HG02610 (cell line): ENCODE measurements around the gene TTC17.
A peak's percentile ranks its signal among the peaks of the same experiment; 100 is the strongest.
"Not testable (repeated sequence)": the region's sequence is repeated elsewhere in the genome, so short reads cannot be mapped to it uniquely, and the experiment has no call there.

ENCODE experiments used
- ATAC-seq: cut with Tn5 transposase; IDR thresholded peaks from one replicate; pipeline ENCODE4 v1.9.1; 2021; ENCODE audit warnings: mild to moderate bottlenecking, moderate library complexity; ENCODE audit not compliant: unreplicated experiment

Gene TTC17

GRCh38 chr11:43459246-43459645 is 100.5 kb downstream of the TTC17 start:
- no peak for ATAC-seq

GRCh38 chr11:43462359-43462758 is 103.6 kb downstream of the TTC17 start:
- ATAC-seq: no peak

GRCh38 chr11:43467958-43468357 is 109.2 kb downstream of the TTC17 start:
- no peak for ATAC-seq

GRCh38 chr11:43477491-43477890 is 118.8 kb downstream of the TTC17 start:
- ATAC-seq: not testable (repeated sequence)

GRCh38 chr11:43486141-43486540 is 127.4 kb downstream of the TTC17 start:
- no peak for ATAC-seq

- ATAC-seq: no peak
These were observed 131.2 kb downstream of the TTC17 start for GRCh38 chr11:43489869-43490465.

- ATAC-seq: peak; percentile 41
These were observed 134.0 kb downstream of the TTC17 start for GRCh38 chr11:43492701-43493100.

GRCh38 chr11:43493431-43493830 is 134.7 kb downstream of the TTC17 start:
- ATAC-seq: no peak

GRCh38 chr11:43497144-43497543 is 138.4 kb downstream of the TTC17 start:
- no peak for ATAC-seq

GRCh38 chr11:43498561-43498960 is 139.8 kb downstream of the TTC17 start:
- ATAC-seq: no peak

GRCh38 chr11:43503417-43503816 is 144.7 kb downstream of the TTC17 start:
- no peak for ATAC-seq

- no peak for ATAC-seq
These were observed 145.7 kb downstream of the TTC17 start for GRCh38 chr11:43504316-43504950.

GRCh38 chr11:43505171-43505570 is 146.5 kb downstream of the TTC17 start:
- no peak for ATAC-seq

GRCh38 chr11:43507171-43507570 is 148.5 kb downstream of the TTC17 start:
- ATAC-seq: no peak

- ATAC-seq: no peak
These were observed 149.8 kb downstream of the TTC17 start for GRCh38 chr11:43508511-43508918.

- ATAC-seq: no peak
These were observed 153.2 kb downstream of the TTC17 start for GRCh38 chr11:43511959-43512358.

- no peak for ATAC-seq
These were observed 156.4 kb downstream of the TTC17 start for GRCh38 chr11:43515090-43515489.

- no peak for ATAC-seq
These were observed 157.7 kb downstream of the TTC17 start for GRCh38 chr11:43516316-43516850.

- ATAC-seq: no peak
These were observed 158.8 kb downstream of the TTC17 start for GRCh38 chr11:43517518-43517917.

GRCh38 chr11:43518408-43519160 is 159.9 kb downstream of the TTC17 start:
- ATAC-seq: no peak

GRCh38 chr11:43521471-43521870 is 162.8 kb downstream of the TTC17 start:
- ATAC-seq: no peak

- no peak for ATAC-seq
These were observed 164.9 kb downstream of the TTC17 start for GRCh38 chr11:43523632-43524031.
